ENCODE measurements around the gene LTBP3. TPM values are rescaled to one million over a fixed set of nuclear protein-coding genes. Genes with fewer than 3 reads are reported as not detected.

LTBP3 gene
- total RNA-seq, 1 experiment from 2014 or later: 92.1 TPM

- Histone ChIP-seq H3K4me1 (ENCODE audit: insufficient read depth, low read length, poor library complexity, severe bottlenecking) (peaks cover 14% of the 10 kb centered on the region), H3K36me3 (ENCODE audit: insufficient read depth, low read length, poor library complexity, severe bottlenecking) (peaks cover 2% of the 10 kb centered on the region), H3K4me3 (ENCODE audit: low read depth, low read length, poor library complexity, severe bottlenecking) (no peak overlapping the region), H3K9me3 (ENCODE audit: low read depth, low read length, poor library complexity, severe bottlenecking) (no peaks in the 10 kb centered on the region), H3K27ac (ENCODE audit: low read depth, low read length, poor library complexity, severe bottlenecking) (no peak overlapping the region), H3K27me3 (replicated peaks; ENCODE audit: insufficient read depth, low read depth, low read length, poor library complexity) (no peaks in the 10 kb centered on the region)
- BruUV-seq (replicated peaks): no TSS peak
- POLR2A ChIA-PET (ENCODE audit: low non-redundant PET): no interaction called here
- CTCF ChIA-PET: interaction anchor here (0.6 kb wide), 1 partner anchor 269 kb away, joined by 15 read pairs; no protein-coding TSS in a partner anchor
- intact Hi-C loops (cut with micrococcal nuclease; ENCODE audit: unreplicated experiment): no loop called here
- TF ChIP-seq EZH2 (IDR thresholded peaks at IDR 0.05; ENCODE audit: borderline replicate concordance, low read depth, low read length, poor library complexity, severe bottlenecking): no peak
- TF ChIP-seq CTCF (conservative IDR thresholded peaks at IDR 0.05; ENCODE audit: low read depth, low read length): no peak
- DNase-seq (ENCODE audit: low spot score): no peak
Observed at GRCh38 chr11:65545853-65546216, 12.3 kb downstream of the LTBP3 start.

- no peaks in the 10 kb centered on the region for H3K9me3 ChIP-seq (ENCODE audit: low read depth, low read length, poor library complexity, severe bottlenecking)
- DNase-seq (ENCODE audit: low spot score): no peak
- ChIA-PET POLR2A (ENCODE audit: low non-redundant PET) (no interaction called here), CTCF (interaction anchor here (0.9 kb wide), 1 partner anchor 51 kb away, joined by 5 read pairs; no protein-coding TSS in a partner anchor)
- no peak overlapping the region for H3K27ac ChIP-seq (ENCODE audit: low read depth, low read length, poor library complexity, severe bottlenecking)
- no peaks in the 10 kb centered on the region for H3K27me3 ChIP-seq (replicated peaks; ENCODE audit: insufficient read depth, low read depth, low read length, poor library complexity)
- peaks cover 10% of the 10 kb centered on the region for H3K36me3 ChIP-seq (ENCODE audit: insufficient read depth, low read length, poor library complexity, severe bottlenecking)
- intact Hi-C loops (cut with micrococcal nuclease; ENCODE audit: unreplicated experiment): no loop called here
- H3K4me3 ChIP-seq (ENCODE audit: low read depth, low read length, poor library complexity, severe bottlenecking): no peak overlapping the region
- no TSS peak for BruUV-seq (replicated peaks)
- TF ChIP-seq CTCF (conservative IDR thresholded peaks at IDR 0.05; ENCODE audit: low read depth, low read length) (no peak), EZH2 (IDR thresholded peaks at IDR 0.05; ENCODE audit: borderline replicate concordance, low read depth, low read length, poor library complexity, severe bottlenecking) (no peak)
- peaks cover 19% of the 10 kb centered on the region for H3K4me1 ChIP-seq (ENCODE audit: insufficient read depth, low read length, poor library complexity, severe bottlenecking)
Observed at GRCh38 chr11:65542738-65543390, 15.3 kb downstream of the LTBP3 start.

GRCh38 chr11:65541093-65541982 lies 16.8 kb downstream of the LTBP3 start:
- intact Hi-C loops (cut with micrococcal nuclease; ENCODE audit: unreplicated experiment): loop anchor here (1.0 kb wide), 1 partner anchor 29 kb away; the partner anchor contains the start of gene ZNRD2
- peaks cover 18% of the 10 kb centered on the region for H3K36me3 ChIP-seq (ENCODE audit: insufficient read depth, low read length, poor library complexity, severe bottlenecking)
- no peaks in the 10 kb centered on the region for H3K9me3 ChIP-seq (ENCODE audit: low read depth, low read length, poor library complexity, severe bottlenecking)
- H3K27me3 ChIP-seq (replicated peaks; ENCODE audit: insufficient read depth, low read depth, low read length, poor library complexity): no peaks in the 10 kb centered on the region
- CTCF ChIA-PET: interaction anchor here (0.6 to 2.1 kb wide), 14 partner anchors 16 to 486 kb away, joined by 3 to 13 read pairs (median 4); partner anchors contain the start of genes DPF2, FAM89B, LTBP3 and SCYL1
- POLR2A ChIA-PET (ENCODE audit: low non-redundant PET): interaction anchor here (0.6 kb wide), 1 partner anchor 35 kb away, joined by 4 read pairs; no protein-coding TSS in a partner anchor
- H3K4me1 ChIP-seq (ENCODE audit: insufficient read depth, low read length, poor library complexity, severe bottlenecking): peaks cover 13% of the 10 kb centered on the region
- H3K27ac ChIP-seq (ENCODE audit: low read depth, low read length, poor library complexity, severe bottlenecking): peak overlapping the region; percentile 52
- peak overlapping the region; percentile 57 for H3K4me3 ChIP-seq (ENCODE audit: low read depth, low read length, poor library complexity, severe bottlenecking)
- TF ChIP-seq EZH2 (IDR thresholded peaks at IDR 0.05; ENCODE audit: borderline replicate concordance, low read depth, low read length, poor library complexity, severe bottlenecking): no peak
- no peak for TF ChIP-seq CTCF (conservative IDR thresholded peaks at IDR 0.05; ENCODE audit: low read depth, low read length)
- no TSS peak for BruUV-seq (replicated peaks)
- DNase-seq (ENCODE audit: low spot score): no peak
